GM18505 (cell line): Measurements from ENCODE around the gene OTULINL.

ENCODE experiments used
- ATAC-seq: cut with Tn5 transposase; IDR thresholded peaks from one replicate; pipeline ENCODE4 v1.9.1; 2021; ENCODE audit not compliant: unreplicated experiment
- POLR2A ChIP-seq: IDR thresholded peaks from 4 replicates; pipeline ENCODE4 v1.6.1; 2011; ENCODE audit warnings: borderline replicate concordance; ENCODE audit not compliant: insufficient read depth, insufficient read length; ENCODE audit errors: extremely low read depth

The OTULINL gene

DNA sequence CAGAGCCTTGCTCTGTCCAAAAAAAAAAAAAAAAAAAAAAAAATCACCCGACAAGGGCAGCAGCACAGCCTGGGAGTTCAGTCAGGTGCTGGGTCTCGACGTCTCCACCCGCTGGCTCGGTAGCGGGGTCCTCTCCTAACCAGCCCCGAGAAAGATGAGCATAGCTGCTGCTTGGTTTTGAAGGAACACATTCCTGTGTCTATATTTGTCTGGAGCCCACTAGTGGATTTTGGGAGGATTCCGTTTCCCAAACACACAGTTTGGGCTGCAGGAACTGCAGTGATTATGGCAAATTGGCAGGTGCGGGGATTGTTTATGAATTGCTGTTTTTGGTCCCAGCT lies 1.2 kb downstream of the OTULINL start:
- no peak for ATAC-seq
- no peak for TF ChIP-seq POLR2A

DNA sequence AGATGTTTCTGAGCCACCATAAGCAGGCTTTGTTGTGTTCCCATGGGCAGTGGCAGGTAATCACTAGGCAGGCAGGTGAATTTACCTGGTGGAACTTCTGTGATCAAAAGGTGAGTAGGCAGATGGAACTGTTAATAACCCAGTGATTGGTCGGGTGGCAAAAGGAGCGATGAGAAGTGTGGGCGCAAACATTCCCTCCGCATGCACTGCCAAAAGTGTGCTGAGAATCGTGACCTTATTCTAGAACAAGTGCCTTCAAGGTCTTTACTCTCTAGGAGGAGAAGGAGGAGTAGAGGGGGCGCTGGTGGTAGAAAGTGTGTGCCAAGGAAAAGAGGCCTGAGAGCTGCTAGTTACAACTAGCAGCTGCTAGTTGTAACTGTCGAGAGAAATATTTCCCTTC lies 3.3 kb downstream of the OTULINL start:
- no peak for ATAC-seq
- no peak for TF ChIP-seq POLR2A

DNA sequence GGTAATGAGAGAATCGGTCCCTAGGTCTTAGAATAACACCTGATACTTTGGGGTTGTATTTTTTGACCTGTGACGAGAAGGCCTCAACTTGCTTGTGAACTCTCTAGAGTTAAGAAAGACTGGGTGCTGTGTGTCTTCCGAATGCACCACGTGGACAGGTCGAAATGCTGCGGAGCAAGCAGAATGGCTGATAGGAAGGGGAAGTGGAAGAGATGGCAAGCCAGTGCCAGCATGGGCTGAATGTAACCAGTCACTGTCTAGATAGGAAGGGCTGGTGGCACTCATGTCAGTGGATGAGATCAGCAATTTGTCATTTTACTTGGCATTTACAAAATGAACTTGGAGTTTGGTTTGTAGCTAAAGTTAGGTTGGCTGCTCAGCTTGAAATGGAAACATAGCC lies 5.6 kb downstream of the OTULINL start:
- ATAC-seq, result no peak
- TF ChIP-seq POLR2A, result no peak

DNA sequence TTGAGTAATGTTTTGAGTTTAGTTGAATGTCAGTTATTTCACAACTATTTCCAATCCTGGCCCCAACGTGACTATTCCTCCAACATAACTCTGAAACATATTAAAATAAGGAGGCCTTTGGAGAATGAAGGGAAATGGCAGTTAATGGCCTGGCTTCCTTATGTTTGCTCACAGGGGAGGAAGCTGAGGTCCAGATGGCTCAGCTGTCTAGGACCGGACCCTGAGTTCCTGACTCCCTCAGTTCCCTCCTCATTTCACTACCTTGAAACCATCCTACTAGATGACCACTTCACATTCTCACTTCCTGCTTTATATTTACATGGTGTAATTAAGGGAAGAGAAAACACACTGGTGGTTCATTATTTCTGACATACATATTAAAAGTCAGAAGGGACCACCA lies 6.6 kb downstream of the OTULINL start:
- TF ChIP-seq POLR2A, result no peak
- peak; percentile 50 for ATAC-seq

DNA sequence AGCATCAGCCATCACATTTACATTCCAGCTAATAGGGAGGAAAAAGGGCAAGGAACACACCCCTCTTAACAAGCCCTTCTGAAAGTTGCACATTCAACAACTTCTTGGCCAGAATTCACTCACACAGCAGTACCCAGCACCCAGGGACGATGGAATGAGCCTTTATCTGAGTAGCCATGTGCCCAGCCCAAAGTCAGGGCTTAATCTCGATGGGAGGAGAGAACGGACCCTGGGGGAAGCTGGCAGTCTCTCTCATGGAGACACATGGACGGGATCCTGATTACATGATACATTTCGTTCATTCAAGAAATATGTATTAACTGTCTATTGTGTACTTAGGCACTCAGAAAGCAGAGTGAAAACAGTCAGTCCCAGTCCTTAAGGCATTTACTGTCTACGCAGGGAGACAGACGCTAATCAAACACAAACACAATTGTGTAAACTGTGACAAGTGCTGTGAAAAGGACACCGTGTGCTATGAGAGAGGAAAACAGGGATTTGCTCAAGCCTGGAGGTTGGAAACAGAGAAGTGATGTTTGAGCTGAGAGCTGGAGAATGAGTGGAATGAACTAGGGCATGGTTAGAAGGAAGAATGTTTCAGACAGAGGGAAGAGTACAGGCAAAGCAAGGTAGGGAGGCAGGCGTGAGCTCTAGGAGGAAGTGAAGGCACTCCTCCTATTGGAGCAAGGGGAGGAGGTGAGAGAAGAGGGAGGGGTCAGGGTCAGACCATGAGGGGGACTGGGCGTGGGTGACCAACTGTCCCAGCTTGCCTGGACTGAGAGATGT lies 7.4 kb downstream of the OTULINL start:
- no peak for TF ChIP-seq POLR2A
- ATAC-seq, result no peak

DNA sequence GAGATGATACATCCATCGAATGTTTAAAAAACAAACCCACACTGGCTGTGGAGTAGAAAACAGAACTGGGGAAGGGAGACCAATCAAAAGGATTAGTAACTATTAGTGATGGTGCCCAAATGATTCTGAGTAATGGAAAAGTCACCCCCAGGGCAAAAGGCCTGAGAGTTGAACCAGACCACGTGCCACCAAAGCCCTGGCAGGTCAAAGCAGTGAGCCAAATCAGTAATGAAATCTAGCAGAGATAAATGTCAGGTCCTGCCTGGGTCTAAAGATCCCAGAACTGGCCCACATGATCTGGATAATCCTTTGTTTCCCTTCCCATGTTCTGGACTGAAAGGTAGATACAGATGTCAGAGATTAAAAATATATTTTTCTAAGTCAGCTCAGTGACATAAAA lies 9.4 kb downstream of the OTULINL start:
- ATAC-seq, result no peak
- no peak for TF ChIP-seq POLR2A

DNA sequence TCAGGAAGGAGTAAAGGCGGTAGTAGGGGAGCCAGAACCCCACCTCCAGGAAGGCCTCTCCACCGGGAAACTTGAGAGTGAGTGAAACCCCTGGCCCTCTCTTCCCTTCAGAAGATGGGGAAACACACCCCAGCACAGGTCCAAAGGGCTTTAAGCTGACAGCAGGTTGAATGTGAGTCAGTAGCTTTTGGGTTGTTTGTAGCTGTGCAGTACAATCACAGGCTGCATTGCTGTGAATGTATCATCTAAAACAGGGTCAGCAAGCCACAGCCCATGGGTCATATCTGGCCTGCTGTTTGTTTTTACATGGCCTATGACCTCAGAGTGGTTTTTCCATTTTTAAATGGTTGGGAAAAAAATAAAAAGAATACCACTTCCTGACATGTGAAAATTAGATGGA lies 10.0 kb downstream of the OTULINL start:
- no peak for TF ChIP-seq POLR2A

DNA sequence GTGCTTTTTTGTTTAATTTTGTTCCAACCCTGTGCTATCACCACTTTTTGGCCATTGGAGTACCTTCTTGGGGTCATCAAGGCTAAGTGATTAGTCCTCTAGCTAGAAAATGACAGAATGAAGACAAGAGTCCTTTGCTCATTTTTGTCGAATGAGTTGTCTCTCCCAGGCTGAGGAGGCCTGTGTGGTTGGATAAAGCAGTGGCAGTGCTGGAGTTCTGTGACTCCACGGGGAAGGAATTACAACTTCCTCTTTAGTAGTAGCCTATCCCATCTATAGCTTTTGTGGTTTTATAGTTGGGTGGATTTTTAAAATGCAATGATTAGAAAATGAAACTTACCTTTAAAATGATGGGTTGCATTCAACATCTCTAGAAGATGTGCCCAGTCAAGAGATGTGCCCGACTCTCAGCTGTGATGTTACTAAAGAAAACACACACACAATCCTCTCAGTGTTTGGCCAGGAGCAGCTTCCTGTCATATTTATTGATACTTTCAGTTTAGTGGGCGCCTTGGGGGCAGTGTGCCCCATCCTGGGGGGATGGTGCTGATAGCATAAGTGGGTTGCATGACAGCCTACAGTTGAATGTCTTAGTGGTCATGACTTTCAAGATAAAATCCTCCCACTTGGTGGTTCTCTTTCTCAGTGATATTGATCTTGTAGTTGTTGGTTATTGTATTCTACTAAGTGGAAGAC lies 11.9 kb downstream of the OTULINL start:
- ATAC-seq, result no peak
- TF ChIP-seq POLR2A, result no peak

More for the DNA sequence above, 10.0 kb downstream of the OTULINL start:
- ATAC-seq, result no peak

DNA sequence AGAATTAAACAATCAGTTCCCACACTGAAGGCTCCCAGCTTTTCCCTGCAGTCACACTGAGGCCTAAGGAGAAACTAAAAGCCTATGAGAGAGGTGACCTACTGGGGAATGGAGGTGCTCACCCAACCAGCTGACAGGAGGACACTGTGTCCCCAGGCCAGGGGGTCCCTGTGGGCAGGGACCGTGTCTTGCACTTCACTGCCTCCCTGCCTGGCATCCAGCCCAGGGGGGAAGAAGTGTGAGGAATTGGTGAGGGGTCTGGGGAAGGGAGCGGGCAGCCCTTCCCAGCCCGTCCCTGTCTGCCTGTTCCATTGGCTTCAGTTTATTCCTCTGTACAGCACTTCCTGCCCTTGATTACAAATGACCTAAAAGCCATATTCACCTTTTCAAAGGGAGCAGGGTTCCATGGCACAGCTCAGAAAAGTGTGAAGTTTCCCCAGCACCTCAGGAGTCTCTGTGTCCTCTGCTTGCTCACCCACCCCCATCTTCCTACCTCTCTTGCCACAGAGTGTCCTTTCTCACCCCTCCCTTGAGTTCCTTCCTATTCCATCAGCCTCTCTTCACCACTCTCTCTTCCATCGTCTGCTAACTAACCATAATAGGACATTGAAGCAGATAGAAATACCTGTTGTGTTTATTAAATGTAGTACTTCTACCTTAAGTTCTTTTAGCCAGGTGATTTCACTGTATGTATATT lies 12.9 kb downstream of the OTULINL start:
- ATAC-seq, result peak; percentile 2

DNA sequence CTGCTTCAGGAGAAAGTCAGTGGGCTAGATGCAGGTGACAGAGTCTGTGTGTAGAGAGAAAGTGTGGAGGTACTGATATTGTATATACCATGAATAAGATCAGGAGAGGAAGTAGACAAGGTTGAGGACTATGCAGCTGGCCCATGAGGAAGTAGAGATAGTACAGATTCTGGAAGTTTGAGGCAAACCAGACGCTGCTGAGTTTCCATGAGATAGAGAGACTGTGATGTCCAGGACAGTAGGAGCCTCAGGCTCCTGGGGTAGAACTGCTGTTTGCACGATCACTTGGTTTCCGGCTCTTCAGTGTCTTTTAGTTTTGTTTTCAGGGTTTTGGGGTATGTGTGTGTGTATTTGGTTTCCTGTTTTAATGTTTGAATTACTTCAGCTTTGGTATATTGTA lies 13.6 kb downstream of the OTULINL start:
- peak; percentile 40 for TF ChIP-seq POLR2A
- peak; percentile 65 for ATAC-seq

More for the DNA sequence above, 12.9 kb downstream of the OTULINL start:
- TF ChIP-seq POLR2A, result no peak

DNA sequence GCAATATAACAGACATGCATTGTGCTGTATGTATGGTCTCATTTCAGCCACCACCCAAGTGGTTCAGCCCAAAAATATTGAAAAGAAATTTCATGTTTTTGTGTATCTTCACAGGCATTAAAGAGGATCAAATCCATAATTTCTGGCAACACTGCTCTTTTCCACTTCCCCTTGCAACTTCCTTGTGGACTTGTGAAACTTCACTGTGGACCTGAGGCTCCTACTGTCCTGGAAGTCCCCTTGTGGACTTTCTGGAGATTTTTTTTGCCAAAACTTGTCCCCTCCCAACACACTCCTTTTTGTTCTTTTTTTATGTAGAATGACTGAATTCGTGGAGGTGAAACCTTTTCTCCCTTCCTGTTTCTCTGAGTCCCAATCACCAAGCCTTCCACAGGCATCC lies 14.3 kb downstream of the OTULINL start:
- no peak for ATAC-seq
- TF ChIP-seq POLR2A, result no peak

DNA sequence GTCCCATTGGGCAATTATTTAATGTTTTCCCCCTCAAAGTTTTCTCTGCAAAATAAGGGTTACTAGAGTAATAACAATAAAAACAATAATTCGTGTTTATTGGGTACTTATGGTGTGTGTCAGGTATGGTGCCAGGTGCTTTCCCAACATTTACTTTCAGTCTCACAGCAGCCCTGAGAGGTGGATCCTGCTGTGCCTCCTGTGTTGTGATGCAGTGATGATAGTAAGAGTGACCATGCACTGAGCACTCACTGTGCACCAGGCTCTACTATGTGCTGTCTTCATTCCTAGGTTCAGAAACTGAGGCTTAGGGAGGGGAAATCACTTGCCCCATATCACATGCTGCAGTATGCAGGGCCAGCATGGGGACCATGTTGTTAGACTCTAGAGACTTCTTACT lies 15.5 kb downstream of the OTULINL start:
- no peak for TF ChIP-seq POLR2A
- no peak for ATAC-seq

DNA sequence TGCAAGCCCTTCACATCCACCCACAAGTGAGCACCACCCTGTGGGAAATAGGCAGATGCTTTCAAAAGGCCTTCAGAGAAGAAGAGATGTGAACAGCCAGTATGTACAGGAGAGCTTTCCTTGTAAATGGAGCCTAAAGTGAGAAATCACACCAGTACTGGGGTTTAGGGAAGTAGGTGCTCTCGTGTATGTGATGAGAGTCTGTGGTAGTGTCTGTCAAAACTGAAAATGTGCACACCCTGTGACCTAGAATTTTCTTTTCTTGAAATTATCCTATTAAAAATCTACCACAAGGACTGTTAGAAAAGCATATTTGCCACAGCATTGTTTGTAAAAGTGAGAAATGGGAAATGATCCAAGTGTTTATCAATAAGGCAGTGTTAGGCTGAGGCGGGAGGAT lies 16.6 kb downstream of the OTULINL start:
- no peak for ATAC-seq
- TF ChIP-seq POLR2A, result no peak
